ENCODE data around the gene SPTSSA.

GRCh38 chr14:34484726-34485125 lies 22.7 kb upstream of the SPTSSA start:
- TF ChIP-seq, protein P1, sequence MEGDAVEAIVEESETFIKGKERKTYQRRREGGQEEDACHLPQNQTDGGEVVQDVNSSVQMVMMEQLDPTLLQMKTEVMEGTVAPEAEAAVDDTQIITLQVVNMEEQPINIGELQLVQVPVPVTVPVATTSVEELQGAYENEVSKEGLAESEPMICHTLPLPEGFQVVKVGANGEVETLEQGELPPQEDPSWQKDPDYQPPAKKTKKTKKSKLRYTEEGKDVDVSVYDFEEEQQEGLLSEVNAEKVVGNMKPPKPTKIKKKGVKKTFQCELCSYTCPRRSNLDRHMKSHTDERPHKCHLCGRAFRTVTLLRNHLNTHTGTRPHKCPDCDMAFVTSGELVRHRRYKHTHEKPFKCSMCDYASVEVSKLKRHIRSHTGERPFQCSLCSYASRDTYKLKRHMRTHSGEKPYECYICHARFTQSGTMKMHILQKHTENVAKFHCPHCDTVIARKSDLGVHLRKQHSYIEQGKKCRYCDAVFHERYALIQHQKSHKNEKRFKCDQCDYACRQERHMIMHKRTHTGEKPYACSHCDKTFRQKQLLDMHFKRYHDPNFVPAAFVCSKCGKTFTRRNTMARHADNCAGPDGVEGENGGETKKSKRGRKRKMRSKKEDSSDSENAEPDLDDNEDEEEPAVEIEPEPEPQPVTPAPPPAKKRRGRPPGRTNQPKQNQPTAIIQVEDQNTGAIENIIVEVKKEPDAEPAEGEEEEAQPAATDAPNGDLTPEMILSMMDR (IDR thresholded peaks at IDR 0.05), result no peak
- TF ChIP-seq POLR2A (IDR thresholded peaks at IDR 0.05), result no peak
